ENCODE measurements around the gene KCNAB1.

Gene KCNAB1

DNA sequence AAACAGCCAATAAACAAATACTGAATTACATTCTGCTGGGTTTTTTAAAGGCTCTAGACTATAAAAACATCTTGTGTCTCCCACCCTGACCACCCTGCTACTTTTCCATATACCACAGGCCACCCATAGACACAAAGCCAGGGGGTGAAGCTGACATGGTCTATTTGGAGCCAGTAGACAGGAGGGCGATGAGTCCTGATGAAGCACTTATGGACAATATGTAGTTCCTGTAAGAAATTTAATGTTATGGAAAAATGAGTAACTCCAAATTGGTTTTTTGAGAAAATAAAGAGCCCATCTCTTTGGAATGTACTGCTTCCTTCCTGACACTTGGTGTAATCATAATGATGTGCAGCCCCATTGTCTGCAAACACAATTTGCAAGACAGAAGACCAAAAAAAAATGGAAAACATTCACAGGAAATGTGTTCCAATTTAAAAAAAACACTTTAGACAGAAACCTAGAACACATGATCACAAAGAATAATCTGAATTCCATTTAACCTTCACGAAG is 422.7 kb downstream of the KCNAB1 start:
- no peak for TF ChIP-seq FOXP2 (optimal IDR thresholded peaks at IDR 0.05; ENCODE audit: borderline replicate concordance, extremely low read depth, extremely low read length, insufficient read depth)
- TF ChIP-seq TAF1 (IDR thresholded peaks at IDR 0.05; ENCODE audit: borderline replicate concordance, insufficient read depth, low read length) = no peak
- TF ChIP-seq REST (IDR thresholded peaks at IDR 0.05; ENCODE audit: insufficient read depth in 1 of 2, low read depth in 2 of 2, low read length in 2 of 2) = no peak
- no peak for TF ChIP-seq POLR2AphosphoS5 (IDR thresholded peaks at IDR 0.05; ENCODE audit: low read depth, low read length)
- TF ChIP-seq SIN3A (IDR thresholded peaks at IDR 0.05; ENCODE audit: borderline replicate concordance, insufficient read depth, low read length) = no peak

GRCh38 chr3:156547637-156548036 is 427.3 kb downstream of the KCNAB1 start:
- no peak for TF ChIP-seq SIN3A (IDR thresholded peaks at IDR 0.05; ENCODE audit: borderline replicate concordance, insufficient read depth, low read length)
- no peak for TF ChIP-seq POLR2AphosphoS5 (IDR thresholded peaks at IDR 0.05; ENCODE audit: low read depth, low read length)

DNA sequence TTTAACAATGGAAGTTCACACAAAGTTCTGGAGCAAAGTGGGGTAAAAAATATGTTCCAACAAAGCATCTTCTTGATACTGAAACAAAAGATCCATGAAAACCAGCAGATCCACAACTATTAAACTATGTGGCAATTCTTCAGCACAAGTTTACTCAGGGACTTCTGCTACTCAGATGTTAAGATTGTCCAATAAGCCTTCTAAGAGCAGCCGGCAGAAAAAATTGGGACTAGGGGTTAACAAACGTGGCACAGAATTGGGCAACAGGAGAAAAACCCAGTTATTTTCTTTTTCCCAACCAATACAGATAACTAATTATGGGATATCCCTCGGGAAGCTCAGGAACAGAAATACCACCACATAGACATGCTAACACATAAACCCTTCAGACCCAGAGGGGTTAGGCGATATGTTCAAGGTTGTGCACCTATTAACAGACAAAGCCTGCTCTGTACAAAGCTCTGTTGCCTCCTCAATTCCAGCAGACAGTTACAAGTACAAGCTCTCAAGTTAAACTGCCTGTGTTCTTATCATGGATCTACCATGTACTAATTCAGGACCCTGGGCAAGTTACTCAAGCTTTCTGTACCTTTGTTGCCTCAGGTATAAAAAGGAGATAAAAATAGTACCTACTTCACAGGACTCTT is 427.8 kb downstream of the KCNAB1 start:
- TF ChIP-seq REST (IDR thresholded peaks at IDR 0.05; ENCODE audit: insufficient read depth in 1 of 2, low read depth in 2 of 2, low read length in 2 of 2) (no peak), TAF1 (IDR thresholded peaks at IDR 0.05; ENCODE audit: borderline replicate concordance, insufficient read depth, low read length) (no peak), SIN3A (IDR thresholded peaks at IDR 0.05; ENCODE audit: borderline replicate concordance, insufficient read depth, low read length) (no peak), POLR2AphosphoS5 (IDR thresholded peaks at IDR 0.05; ENCODE audit: low read depth, low read length) (no peak), FOXP2 (optimal IDR thresholded peaks at IDR 0.05; ENCODE audit: borderline replicate concordance, extremely low read depth, extremely low read length, insufficient read depth) (no peak)

- no peak for TF ChIP-seq POLR2AphosphoS5 (IDR thresholded peaks at IDR 0.05; ENCODE audit: low read depth, low read length)
- TF ChIP-seq REST (IDR thresholded peaks at IDR 0.05; ENCODE audit: insufficient read depth in 1 of 2, low read depth in 2 of 2, low read length in 2 of 2) = no peak
- no peak for TF ChIP-seq SIN3A (IDR thresholded peaks at IDR 0.05; ENCODE audit: borderline replicate concordance, insufficient read depth, low read length)
- TF ChIP-seq FOXP2 (optimal IDR thresholded peaks at IDR 0.05; ENCODE audit: borderline replicate concordance, extremely low read depth, extremely low read length, insufficient read depth) = no peak
- TF ChIP-seq TAF1 (IDR thresholded peaks at IDR 0.05; ENCODE audit: borderline replicate concordance, insufficient read depth, low read length) = no peak
Measured at GRCh38 chr3:156548902-156549301, 428.5 kb downstream of the KCNAB1 start.

DNA sequence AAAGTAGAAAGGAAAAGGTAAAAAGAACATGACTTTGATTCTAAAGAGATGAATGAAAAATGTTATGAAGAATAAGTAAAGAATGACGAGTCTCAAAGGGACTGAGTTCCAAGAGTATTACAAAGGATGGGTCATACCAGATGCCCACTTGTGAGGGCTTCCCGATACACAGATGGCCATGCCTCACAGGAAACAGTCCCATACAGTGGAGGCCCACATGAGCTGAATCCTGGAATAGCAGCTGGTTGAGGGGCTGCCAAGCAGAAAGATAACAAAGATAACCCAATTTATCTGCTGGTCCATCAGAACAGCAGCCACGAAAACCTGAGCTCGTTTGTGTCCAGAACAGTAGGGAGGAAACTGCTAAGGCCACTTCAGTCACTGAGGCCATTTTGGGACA is 430.9 kb downstream of the KCNAB1 start:
- TF ChIP-seq TAF1 (IDR thresholded peaks at IDR 0.05; ENCODE audit: borderline replicate concordance, insufficient read depth, low read length) (no peak), REST (IDR thresholded peaks at IDR 0.05; ENCODE audit: insufficient read depth in 1 of 2, low read depth in 2 of 2, low read length in 2 of 2) (no peak), FOXP2 (optimal IDR thresholded peaks at IDR 0.05; ENCODE audit: borderline replicate concordance, extremely low read depth, extremely low read length, insufficient read depth) (no peak), POLR2AphosphoS5 (IDR thresholded peaks at IDR 0.05; ENCODE audit: low read depth, low read length) (no peak), SIN3A (IDR thresholded peaks at IDR 0.05; ENCODE audit: borderline replicate concordance, insufficient read depth, low read length) (no peak)

All from PFSK-1 (cell line).